GM18526 (cell line): ENCODE data around the gene TRIM66.

Experiments used
- POLR2A ChIP-seq: IDR thresholded peaks from 3 replicates; pipeline ENCODE4 v1.6.1; 2011; ENCODE audit not compliant: insufficient read length; ENCODE audit errors: extremely low read depth

The TRIM66 gene

DNA sequence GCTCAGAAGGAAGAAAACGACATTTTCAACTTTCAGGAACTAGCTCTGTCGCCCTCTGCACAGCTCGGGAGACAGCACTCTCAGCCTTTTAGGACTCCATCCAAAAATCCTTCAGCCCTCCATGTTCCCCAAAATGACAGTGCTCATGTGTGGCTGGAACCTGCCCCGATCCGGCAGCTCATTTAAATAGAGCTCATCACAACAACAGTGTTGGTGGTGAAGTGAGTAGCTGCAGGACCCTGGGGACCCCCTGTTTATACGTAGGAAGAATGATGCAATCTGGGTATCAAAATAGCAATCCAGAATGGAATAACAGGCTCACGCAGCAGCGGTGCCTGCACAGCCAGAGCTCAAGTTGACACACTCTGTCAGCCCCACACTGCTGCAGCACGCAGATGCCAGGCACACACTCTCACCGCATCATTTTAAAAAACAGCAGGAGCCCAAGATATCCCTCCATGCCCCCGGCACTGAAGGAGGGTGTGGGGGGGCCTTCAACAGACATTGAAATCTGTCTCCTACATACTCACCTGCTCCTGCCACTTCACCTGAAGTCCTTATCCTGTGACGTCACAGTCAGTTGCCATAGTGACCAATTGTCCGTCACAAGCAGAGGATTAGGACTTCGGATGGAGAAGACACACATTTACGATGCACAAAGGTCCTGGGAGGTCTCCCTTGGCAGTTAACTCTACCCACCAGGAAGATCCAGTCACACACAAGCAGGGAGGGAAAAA is 24.0 kb downstream of the TRIM66 start:
- TF ChIP-seq POLR2A: no peak

- no peak for TF ChIP-seq POLR2A
These were observed 26.2 kb downstream of the TRIM66 start for GRCh38 chr11:8656291-8656690.

GRCh38 chr11:8654503-8654902 is 28.0 kb downstream of the TRIM66 start:
- no peak for TF ChIP-seq POLR2A

DNA sequence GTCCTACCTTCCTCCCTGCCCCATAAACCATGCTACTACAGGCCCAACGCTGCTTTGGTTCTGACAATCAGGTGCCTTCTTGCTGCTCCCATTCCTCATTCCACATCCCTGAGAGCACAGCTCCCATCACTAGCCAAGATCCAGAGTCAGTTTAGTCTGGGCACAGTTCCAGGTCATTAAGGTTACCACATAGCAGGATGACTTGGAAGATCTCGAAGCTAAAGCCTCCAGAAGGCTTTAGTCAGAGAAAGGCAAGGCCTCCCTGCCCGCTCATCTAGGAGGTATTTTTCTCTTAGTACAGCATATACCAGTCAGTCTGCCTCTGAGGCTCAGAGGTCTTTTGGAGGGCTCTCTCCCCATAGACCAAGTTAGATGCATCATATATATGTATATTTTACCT is 30.3 kb downstream of the TRIM66 start:
- no peak for TF ChIP-seq POLR2A

- no peak for TF ChIP-seq POLR2A
These were observed 32.0 kb downstream of the TRIM66 start for GRCh38 chr11:8650401-8650990.

DNA sequence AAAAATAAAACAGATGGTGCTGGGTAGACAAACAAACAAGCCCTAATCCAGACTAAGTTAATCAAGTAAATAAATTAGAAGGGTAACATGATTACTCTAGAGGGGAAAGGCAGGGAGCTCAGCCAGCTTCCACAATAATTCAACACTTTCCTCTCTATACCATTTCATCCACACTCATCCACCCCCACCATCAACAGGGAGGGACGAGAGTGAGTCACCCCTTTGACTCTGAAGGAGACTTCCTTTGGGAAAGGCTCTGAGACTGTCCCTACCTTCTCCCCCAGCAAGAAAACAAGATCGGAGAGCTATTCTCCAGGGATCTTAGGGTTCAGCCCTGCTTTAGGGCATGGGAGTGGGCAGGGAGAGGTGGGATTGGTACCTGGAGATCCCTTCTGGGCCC is 33.1 kb downstream of the TRIM66 start:
- TF ChIP-seq POLR2A: no peak

DNA sequence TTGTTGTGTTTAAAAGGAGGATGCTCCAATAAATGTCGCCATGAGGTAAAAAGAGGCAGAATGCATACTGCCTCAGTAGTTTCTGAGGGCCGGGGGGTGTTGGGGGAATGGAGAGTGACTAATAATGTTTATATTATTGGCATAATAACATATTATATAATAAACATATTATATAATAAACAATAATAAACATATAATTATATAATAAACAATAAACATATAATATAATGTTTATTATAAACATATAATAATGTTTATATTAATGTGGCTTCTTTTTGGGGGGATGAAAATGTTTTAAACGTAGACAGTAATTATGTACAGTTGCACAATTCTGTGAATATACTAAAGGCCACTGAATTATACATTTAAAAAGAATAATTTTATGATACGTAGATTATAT is 35.6 kb downstream of the TRIM66 start:
- no peak for TF ChIP-seq POLR2A

DNA sequence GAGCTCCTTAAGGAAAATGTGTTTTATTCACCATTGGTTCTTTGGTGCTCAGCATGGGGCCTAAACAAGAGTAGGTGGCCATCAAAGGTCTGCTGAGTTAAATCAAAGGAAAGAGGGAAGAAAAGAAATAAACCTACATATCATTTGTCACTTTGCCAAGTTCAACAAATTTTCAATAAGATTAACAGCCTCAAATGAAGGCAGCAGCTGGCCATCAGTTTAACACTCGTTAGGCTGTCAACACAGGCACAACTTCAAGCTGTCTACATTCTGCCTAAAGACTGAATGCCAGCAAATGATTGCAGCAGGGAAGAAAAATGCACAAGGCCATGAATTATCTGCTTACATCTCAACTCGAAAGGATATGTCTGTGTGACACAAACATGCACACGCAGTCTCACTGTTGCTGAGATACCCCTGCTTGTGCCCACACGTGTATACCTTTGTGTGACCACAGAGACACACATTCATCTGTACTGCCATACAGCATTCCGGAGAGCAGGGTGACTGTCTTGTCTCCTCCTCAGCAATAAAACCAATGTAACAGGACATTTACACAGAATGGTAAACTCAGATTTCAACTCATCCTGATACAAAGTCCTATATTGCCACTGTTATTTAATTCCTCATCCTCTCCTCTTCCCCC is 40.1 kb downstream of the TRIM66 start:
- TF ChIP-seq POLR2A: no peak

- no peak for TF ChIP-seq POLR2A
These were observed 41.1 kb downstream of the TRIM66 start for GRCh38 chr11:8641332-8641731.

- TF ChIP-seq POLR2A: no peak
These were observed 42.1 kb downstream of the TRIM66 start for GRCh38 chr11:8640267-8640906.

DNA sequence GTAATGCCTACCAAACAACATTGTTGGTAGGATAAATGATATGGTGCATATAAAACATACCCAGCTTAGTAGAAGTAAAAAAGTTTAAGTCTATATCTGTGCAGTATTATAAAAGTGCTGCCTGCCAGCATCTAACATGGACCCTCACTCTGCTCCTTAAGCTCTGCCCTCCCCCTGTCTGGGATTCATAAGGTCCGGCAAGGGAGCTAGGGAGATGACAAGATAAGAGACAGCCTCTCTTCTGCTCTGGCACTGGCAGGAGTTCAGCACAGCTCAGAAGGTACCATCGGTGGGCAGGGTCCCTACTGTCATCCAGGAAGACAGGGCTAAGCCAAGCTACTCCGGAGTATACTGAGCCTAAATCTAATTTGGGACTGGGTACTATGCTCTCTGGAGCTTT is 42.8 kb downstream of the TRIM66 start:
- no peak for TF ChIP-seq POLR2A

GRCh38 chr11:8638300-8638699 is 44.2 kb downstream of the TRIM66 start:
- TF ChIP-seq POLR2A: no peak

DNA sequence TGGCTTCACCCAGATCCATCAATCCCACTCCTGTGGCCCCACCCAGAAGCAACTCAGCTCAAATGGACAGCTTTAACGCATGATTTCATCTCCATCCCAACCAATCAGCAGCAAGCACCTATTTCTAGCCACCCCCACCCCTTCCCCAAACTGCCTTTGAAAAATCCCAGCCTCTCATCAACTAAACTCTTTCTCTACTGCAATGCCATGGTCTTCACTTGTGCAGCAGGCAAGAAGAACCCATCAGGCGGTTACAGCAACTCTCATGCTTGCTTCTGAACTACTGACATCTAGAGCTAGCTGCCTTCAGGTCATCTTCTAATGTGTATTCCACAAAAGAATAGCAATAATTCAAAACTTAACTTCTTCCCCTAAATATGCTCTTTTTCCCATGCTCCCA is 46.3 kb downstream of the TRIM66 start:
- no peak for TF ChIP-seq POLR2A

- no peak for TF ChIP-seq POLR2A
These were observed 48.0 kb downstream of the TRIM66 start for GRCh38 chr11:8634498-8634897.

GRCh38 chr11:8631395-8632118 is 50.9 kb downstream of the TRIM66 start:
- no peak for TF ChIP-seq POLR2A

- no peak for TF ChIP-seq POLR2A
These were observed 57.8 kb downstream of the TRIM66 start for GRCh38 chr11:8624698-8625097.

- TF ChIP-seq POLR2A: no peak
These were observed 61.3 kb downstream of the TRIM66 start for GRCh38 chr11:8621147-8621546.
